Spleen (tissue), 7 donors: Measurements from ENCODE around the gene BACH2.

Experiments
- POLR2A ChIP-seq, 3 donors: fragments of 450-650 bp; IDR thresholded peaks; one replicate each; pipeline ENCODE4 v1.5.1; 2017; ENCODE audit warnings: antibody characterized with exemption in 3 of 3, mild to moderate bottlenecking in 1 of 3
- TF ChIP-seq, protein P1 (sequence below), 11 experiments: fragments of 200-600 bp in 7 of 11; fragments of 450-650 bp in 4 of 11; sonication (generic) in 4 of 11; IDR thresholded peaks in 8 of 11; conservative IDR thresholded peaks in 3 of 11; 1 replicate in 7 of 11; 2 replicates in 4 of 11; pipeline versions ENCODE4 v1.4.0 to v1.8.0; 2016 to 2021; ENCODE audit warnings: antibody characterized with exemption in 11 of 11, inconsistent platforms in 4 of 11, mild to moderate bottlenecking in 1 of 11
- donor health status: DM: no; HTN: no; CAD: no; lungs with moderate emphysema.
- donor health status: DM: no; HTN: no; CAD: no.
- donor health status: DM: no; HTN: no; CAD: no.

DNA sequence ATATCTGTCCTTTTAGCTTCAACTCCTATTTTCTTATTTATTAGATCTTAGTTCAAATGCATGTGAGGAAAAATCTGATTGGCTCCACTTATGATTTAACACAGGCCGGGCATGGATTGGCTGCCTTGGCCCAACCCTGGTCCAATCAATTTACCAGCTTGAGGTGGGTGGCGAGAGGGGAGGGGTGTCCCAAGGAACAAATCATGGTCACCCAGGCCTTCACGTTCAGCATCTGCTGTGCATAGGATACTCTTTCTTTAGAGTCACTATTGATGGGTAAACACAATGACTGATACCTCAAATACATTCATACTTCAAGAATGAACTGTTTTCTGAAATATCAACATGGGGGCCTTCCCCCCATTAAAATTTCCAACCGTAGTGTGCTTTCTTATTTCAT lies 14.9 kb upstream of the BACH2 start:
- TF ChIP-seq, protein P1, sequence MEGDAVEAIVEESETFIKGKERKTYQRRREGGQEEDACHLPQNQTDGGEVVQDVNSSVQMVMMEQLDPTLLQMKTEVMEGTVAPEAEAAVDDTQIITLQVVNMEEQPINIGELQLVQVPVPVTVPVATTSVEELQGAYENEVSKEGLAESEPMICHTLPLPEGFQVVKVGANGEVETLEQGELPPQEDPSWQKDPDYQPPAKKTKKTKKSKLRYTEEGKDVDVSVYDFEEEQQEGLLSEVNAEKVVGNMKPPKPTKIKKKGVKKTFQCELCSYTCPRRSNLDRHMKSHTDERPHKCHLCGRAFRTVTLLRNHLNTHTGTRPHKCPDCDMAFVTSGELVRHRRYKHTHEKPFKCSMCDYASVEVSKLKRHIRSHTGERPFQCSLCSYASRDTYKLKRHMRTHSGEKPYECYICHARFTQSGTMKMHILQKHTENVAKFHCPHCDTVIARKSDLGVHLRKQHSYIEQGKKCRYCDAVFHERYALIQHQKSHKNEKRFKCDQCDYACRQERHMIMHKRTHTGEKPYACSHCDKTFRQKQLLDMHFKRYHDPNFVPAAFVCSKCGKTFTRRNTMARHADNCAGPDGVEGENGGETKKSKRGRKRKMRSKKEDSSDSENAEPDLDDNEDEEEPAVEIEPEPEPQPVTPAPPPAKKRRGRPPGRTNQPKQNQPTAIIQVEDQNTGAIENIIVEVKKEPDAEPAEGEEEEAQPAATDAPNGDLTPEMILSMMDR (IDR thresholded peaks at IDR 0.05 in 8 of 11, conservative IDR thresholded peaks at IDR 0.05 in 3 of 11) = no peak
- TF ChIP-seq POLR2A (IDR thresholded peaks at IDR 0.05) = no peak
